Parathyroid adenoma (tissue), 2 donors: ENCODE measurements around the gene ACSS3.

Experiments
- H2AFZ ChIP-seq: fragments of 300-600 bp; sonication (generic); one replicate; pipeline ENCODE4 v1.7.0; 2017; ENCODE audit warnings: antibody characterized with exemption, mild to moderate bottlenecking
- H3K27ac ChIP-seq: fragments of 300-600 bp; sonication (generic); one replicate; pipeline ENCODE4 v1.7.0; 2017
- H3K27me3 ChIP-seq: fragments of 300-600 bp; sonication (generic); one replicate; pipeline ENCODE4 v1.7.0; 2017; ENCODE audit warnings: low read length; ENCODE audit not compliant: control insufficient read depth, insufficient read depth
- H3K36me3 ChIP-seq: fragments of 300-600 bp; sonication (generic); one replicate; pipeline ENCODE4 v1.7.0; 2017; ENCODE audit warnings: low read length; ENCODE audit not compliant: control insufficient read depth, insufficient read depth
- H3K4me1 ChIP-seq: fragments of 300-600 bp; sonication (generic); one replicate; pipeline ENCODE4 v1.7.0; 2017; ENCODE audit warnings: control low read depth
- H3K4me2 ChIP-seq: fragments of 300-600 bp; sonication (generic); one replicate; pipeline ENCODE4 v1.7.0; 2017; ENCODE audit warnings: low read length
- H3K4me3 ChIP-seq: fragments of 300-600 bp; sonication (generic); one replicate; pipeline ENCODE4 v1.7.0; 2017; ENCODE audit warnings: low read depth, low read length
- H3K79me2 ChIP-seq: fragments of 300-600 bp; sonication (generic); one replicate; pipeline ENCODE4 v1.7.0; 2017; ENCODE audit warnings: control low read depth
- H3K9ac ChIP-seq: fragments of 300-600 bp; sonication (generic); one replicate; pipeline ENCODE4 v1.7.0; 2017; ENCODE audit warnings: mild to moderate bottlenecking
- H3K9me3 ChIP-seq: fragments of 300-600 bp; sonication (generic); one replicate; pipeline ENCODE4 v1.7.0; 2017; ENCODE audit warnings: low read length; ENCODE audit not compliant: control insufficient read depth
- TF ChIP-seq, protein P1 (sequence below): fragments of 300-600 bp; sonication (generic); IDR thresholded peaks from one replicate; pipeline ENCODE4 v1.7.0; 2017; ENCODE audit warnings: antibody characterized with exemption, mild to moderate bottlenecking
- donor health status: primary hyperparathyroidism.

Gene ACSS3

DNA sequence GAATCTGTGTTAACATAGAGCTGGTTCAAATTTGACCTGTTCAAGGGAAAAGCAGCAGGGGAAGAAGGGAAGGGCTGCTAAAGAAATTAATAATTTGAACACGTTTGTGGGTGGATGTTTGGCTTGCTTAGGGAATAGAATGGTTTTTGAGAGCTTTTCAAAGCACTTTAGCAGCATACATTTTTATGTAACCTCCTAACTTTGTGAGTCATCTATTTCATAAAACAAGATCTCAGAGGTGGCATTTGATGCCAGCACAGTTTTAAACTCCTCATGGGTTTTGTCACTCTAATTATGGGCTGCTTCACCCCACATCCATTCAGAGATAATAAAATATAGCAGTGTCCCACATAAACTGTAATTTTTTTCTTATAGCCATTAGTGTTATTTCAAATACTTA, 143.8 kb downstream of the ACSS3 start:
- no peaks in the 10 kb centered on the region for H3K79me2 ChIP-seq
- H2AFZ ChIP-seq, result no peak overlapping the region
- no peaks in the 10 kb centered on the region for H3K9me3 ChIP-seq
- TF ChIP-seq, protein P1, sequence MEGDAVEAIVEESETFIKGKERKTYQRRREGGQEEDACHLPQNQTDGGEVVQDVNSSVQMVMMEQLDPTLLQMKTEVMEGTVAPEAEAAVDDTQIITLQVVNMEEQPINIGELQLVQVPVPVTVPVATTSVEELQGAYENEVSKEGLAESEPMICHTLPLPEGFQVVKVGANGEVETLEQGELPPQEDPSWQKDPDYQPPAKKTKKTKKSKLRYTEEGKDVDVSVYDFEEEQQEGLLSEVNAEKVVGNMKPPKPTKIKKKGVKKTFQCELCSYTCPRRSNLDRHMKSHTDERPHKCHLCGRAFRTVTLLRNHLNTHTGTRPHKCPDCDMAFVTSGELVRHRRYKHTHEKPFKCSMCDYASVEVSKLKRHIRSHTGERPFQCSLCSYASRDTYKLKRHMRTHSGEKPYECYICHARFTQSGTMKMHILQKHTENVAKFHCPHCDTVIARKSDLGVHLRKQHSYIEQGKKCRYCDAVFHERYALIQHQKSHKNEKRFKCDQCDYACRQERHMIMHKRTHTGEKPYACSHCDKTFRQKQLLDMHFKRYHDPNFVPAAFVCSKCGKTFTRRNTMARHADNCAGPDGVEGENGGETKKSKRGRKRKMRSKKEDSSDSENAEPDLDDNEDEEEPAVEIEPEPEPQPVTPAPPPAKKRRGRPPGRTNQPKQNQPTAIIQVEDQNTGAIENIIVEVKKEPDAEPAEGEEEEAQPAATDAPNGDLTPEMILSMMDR, result no peak
- H3K27ac ChIP-seq, result no peak overlapping the region
- no peak overlapping the region for H3K4me3 ChIP-seq
- H3K4me2 ChIP-seq, result no peak overlapping the region
- no peaks in the 10 kb centered on the region for H3K27me3 ChIP-seq
- no peak overlapping the region for H3K9ac ChIP-seq
- H3K4me1 ChIP-seq, result no peaks in the 10 kb centered on the region
- no peaks in the 10 kb centered on the region for H3K36me3 ChIP-seq

DNA sequence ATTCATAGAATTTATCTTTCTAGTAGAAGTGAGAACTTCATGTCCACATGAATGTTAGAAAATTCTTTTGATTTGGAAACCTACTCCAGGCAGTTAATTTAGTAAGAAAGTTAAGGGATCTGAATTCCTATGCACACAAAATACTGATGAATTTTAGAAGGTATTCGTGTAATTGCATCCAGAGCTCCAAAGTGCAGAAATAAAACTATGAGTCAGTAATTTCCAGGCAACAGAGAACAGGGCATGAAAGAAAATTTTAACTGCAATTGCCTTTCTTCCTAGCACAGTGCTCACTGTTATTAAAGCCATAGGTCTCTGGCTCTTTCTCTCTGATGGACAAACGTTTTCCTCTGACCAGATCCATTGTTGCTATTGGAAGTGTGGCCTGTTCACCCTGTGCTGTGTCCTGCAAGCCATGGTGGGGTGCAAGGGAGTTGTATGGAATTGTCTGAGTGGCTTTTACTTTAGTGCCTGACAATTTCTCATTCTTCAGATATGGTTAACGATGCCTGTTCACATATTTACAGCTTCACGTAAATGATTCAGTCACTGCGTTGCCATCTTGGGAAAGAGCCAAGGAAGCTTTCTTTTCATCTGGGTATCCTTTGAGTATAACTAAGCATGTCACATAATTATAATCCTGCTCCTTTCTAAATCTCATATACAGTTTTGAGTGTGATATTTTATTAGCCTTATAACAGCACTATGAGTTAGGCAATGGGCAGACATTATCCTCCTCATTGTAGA, 145.1 kb downstream of the ACSS3 start:
- no peaks in the 10 kb centered on the region for H3K9me3 ChIP-seq
- TF ChIP-seq, protein P1, result no peak
- no peak overlapping the region for H3K9ac ChIP-seq
- H3K79me2 ChIP-seq, result no peaks in the 10 kb centered on the region
- no peaks in the 10 kb centered on the region for H3K36me3 ChIP-seq
- no peak overlapping the region for H3K4me2 ChIP-seq
- no peak overlapping the region for H3K27ac ChIP-seq
- H3K4me1 ChIP-seq, result no peaks in the 10 kb centered on the region
- no peaks in the 10 kb centered on the region for H3K27me3 ChIP-seq
- H3K4me3 ChIP-seq, result no peak overlapping the region
- no peak overlapping the region for H2AFZ ChIP-seq

DNA sequence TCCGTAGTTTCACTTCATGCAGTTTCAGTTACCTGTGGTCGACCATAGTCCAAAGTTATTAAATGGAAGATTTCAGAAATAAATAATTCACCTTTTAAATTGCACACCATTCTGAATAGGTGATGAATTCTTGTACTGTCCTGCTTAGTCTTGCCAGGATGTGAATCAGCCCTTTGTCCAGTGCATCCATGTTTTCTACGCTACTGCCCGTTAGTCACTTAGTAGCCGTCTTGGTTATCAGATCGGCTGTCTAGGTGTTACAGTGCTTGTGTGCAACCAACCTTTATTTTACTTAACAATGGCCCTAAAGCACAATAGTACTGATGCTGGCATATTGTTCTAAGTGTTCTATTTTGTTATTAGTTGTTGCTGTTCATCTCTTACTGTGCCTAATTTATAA, 146.7 kb downstream of the ACSS3 start:
- Histone ChIP-seq H3K4me3 (no peak overlapping the region), H3K27ac (no peak overlapping the region), H3K4me1 (no peaks in the 10 kb centered on the region), H3K4me2 (no peak overlapping the region), H3K9ac (no peak overlapping the region), H3K79me2 (no peaks in the 10 kb centered on the region), H3K27me3 (no peaks in the 10 kb centered on the region), H3K9me3 (no peaks in the 10 kb centered on the region), H3K36me3 (no peaks in the 10 kb centered on the region), H2AFZ (no peak overlapping the region)
- TF ChIP-seq, protein P1, result no peak

DNA sequence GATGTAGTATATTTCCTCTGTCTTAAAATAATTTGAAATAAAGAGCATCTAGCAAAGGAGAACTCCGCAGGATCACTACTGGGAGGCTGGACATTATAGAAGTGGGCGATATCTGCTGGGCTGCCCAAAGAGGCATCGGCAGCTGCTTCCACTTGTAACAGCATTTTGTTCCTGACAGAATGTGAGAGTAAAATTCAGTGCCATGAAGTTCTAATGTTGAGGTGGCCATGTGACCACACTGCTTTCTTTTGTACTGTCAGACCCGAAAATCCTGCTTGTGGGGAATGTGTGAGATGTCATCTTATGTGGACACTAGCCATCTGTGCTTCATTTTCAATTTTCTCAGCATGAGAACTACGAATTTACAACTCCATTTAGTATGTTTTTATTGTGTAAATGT, 151.9 kb downstream of the ACSS3 start:
- H3K79me2 ChIP-seq, result no peaks in the 10 kb centered on the region
- no peaks in the 10 kb centered on the region for H3K27me3 ChIP-seq
- TF ChIP-seq, protein P1, result no peak
- no peak overlapping the region for H3K4me3 ChIP-seq
- no peak overlapping the region for H3K27ac ChIP-seq
- H3K9me3 ChIP-seq, result no peaks in the 10 kb centered on the region
- H3K9ac ChIP-seq, result no peak overlapping the region
- H3K4me2 ChIP-seq, result no peak overlapping the region
- no peaks in the 10 kb centered on the region for H3K4me1 ChIP-seq
- H2AFZ ChIP-seq, result no peak overlapping the region
- no peaks in the 10 kb centered on the region for H3K36me3 ChIP-seq
